HT1080 (cell line): ENCODE results near the gene CFAP97. TPM values are rescaled to one million over a fixed set of nuclear protein-coding genes. Genes with fewer than 3 reads are reported as not detected.
"Not testable (repeated sequence)": the region's sequence is repeated elsewhere in the genome, so short reads cannot be mapped to it uniquely, and the experiment has no call there.

Experiments
- DNase-seq: peaks from one replicate; pipeline ENCODE4 v3.0.0-alpha.2; 2015; ENCODE audit warnings: low read depth
- total RNA-seq: library from RNA; depleted of rRNA; stranded (reverse); fragments of >200 nt; shearing (Covaris generic); gene quantifications from 2 replicates; pipeline ENCODE4 v1.2.3, GENCODE V29; 2014

CFAP97 gene
- total RNA-seq, 1 experiment from 2014 or later: 29.7 TPM

DNA sequence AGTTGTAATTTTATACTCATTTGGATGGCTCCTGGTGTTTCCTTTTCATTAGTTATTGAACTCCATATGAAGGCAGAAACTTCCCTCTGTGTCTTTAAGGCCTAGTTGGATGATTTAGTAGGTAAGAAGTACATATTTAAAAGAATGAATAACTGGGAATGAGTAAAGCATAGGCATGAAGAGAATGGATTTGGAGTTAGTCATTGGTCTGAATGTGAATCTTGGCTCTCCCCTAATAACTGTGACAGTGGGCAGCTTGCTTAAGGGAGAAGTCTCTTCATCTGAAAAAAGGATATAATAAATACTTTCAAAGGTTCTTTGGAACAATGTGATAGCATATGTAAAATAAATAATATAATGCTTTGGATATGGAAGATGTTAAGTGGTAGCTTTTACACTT lies 18.8 kb upstream of the CFAP97 start:
- no peak for DNase-seq

DNA sequence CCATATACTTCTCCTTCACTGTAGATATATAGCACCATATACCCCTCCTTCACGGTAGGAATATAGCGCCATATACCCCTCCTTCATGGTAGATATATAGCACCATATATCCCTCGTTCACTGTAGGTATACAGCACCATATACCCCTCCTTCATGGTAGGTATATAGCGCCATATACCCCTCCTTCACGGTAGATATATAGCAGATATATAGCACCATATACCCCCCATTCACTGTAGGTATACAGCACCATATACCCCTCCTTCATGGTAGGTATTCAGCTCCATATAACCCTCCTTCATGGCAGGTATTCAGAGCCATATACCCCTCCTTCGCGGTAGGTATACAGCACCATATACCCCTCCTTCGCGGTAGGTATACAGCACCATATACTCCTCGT lies 18.1 kb upstream of the CFAP97 start:
- DNase-seq: no peak

DNA sequence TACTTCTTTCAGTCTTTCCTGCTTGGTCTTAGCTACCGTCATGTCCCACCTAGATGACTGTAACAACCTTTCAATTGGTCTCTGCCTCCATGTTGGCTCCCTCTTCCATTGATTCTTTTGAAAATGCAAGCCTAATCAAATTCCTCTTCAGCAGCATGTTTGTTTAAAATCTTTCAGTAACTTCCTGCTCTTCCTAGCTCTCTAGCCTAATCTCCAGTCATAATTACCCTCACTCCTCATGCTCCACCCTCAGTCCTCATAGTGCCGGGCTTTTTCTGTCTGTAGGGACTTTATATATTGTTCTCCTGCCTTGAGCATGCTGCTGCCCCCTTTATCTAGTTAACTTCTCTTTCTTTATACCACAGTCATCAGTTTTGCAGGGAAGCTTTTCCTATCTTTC lies 17.7 kb upstream of the CFAP97 start:
- no peak for DNase-seq

DNA sequence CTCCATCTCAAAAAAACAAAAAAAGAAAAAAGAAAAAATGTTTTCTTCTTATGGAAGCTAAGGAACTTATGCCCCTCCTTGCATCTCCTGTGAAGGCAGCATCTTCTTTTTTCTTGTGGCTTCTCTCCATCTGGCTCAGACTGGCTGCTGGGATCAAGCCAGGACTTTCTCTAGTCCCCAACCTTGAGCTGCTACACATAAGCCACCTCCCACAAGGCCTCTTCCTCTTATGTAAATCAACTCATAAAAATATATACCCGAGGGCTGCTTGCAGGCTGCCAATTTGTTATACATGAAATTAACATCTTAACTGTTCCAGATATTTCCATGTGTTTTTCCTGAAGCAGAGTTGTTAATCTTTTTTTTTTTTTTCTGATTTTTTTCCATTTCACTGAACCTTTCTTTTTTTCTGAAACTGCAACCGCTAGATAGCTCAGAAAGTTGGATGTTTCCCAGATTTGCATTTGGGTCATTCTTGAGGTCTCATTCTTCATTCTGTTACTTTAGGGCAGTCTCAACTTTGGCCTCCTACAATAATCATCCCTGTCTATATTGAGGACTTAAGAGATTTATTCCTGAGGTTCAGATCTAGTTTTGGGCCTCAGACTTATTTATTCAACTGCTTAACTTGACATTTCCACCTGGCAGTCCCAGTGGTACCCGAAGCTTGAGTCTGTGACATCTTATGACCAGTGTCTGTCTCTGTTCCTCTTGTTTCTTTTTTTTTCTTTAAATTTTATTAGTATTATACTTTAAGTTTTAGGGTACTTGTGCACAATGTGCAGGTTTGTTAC lies 15.9 kb upstream of the CFAP97 start:
- peak; percentile 28 for DNase-seq

DNA sequence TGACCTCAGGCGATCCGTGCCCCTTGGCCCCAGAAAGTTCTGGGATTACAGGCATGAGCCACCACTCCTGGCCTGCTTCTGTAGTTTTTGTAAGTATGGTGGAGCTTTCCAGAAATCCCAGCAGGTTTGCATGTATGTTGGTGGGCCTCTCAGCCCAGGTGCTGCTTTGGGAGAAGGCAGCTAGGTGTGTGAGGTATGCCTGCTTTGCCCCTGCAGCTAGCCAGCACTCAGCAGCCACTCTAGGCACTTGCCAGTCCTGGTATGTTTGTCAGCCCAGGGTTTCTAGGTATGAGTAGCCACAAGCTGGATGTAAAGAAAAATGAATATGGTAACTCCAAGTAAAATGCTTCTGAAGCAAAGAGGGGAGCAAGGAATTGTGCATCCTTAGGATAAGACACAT lies 14.5 kb upstream of the CFAP97 start:
- DNase-seq: no peak

DNA sequence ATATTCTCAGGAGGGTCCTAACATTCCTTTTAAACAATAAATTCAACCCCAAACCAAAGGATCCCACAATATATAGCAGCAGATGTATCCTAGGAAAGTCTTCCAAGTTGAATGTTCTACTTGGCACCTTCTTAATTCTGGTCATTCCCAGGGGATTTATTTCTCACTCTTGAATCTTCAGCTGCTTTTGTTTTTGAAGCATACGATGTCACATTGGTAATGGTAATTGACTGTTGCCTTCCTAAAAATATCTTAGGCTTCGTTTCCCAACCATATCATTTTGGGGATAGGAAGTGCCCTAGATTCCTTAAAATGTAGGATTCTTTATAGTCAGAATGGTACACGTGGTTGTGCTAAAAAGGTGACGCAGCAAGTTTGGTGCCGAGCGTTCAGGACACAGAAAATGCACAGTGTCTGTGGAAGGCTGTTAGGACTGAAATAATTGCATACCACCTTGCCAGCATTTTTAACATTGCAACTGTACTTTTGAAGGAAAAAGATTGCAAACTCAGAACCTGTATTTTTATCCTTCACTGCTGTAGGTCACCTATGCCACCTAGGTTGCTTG lies 13.7 kb upstream of the CFAP97 start:
- DNase-seq: no peak

DNA sequence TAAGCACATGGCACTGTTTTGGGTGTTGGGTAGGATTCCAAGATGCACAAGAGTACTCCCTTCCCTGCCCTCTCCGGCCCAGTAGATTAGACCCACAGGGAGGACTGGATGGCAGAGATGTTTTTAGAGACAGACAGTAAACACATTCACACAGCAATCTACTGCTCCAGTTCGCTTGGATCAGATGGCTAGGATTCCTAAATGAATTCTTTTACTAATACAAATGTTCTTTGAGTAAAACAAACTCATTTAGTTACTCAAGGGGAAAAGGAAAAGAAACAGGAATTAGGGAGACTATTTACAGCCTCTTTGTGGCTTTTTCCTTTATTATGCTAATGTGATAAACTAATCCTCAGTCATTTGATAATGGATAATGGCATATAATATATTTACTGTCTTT lies 11.5 kb upstream of the CFAP97 start:
- no peak for DNase-seq

DNA sequence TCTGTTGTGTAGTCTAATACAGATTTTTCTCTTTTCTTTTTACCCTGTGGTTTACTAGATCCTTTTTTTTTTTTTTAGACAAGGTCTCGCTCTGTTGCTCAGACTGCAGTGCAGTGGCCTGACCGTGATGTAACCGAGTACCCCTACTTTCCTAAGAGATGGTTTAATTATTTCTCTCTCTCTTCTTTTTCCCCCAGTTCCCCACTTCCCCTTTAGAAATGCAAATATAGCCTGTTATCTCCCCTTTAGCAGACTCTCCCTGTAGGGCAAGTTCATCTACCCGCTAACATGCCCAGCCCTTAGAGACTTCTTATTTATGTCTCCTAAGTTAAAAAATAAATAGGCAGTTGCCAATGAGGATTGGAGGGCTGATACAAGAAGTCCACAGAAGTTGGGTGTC lies 10.1 kb upstream of the CFAP97 start:
- no peak for DNase-seq

DNA sequence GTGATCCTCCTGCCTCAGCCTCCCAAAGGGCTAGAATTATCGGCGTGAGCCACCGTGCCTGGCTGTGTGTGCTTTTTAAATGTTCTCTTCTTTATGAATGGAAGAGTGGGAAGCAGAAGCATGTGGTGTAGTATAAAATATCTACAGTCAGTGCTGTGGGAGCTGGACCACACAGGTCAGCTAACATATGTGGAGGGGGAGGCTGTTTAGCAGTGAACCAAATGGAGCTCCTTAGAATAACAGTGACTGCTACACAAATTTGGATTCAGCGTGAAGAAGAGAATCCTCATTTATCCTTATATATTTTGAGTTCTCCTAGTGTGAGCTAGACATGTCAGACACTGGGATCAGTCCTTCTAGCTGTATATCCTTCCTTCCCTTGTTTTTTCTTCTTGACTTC lies 8.8 kb upstream of the CFAP97 start:
- no peak for DNase-seq

DNA sequence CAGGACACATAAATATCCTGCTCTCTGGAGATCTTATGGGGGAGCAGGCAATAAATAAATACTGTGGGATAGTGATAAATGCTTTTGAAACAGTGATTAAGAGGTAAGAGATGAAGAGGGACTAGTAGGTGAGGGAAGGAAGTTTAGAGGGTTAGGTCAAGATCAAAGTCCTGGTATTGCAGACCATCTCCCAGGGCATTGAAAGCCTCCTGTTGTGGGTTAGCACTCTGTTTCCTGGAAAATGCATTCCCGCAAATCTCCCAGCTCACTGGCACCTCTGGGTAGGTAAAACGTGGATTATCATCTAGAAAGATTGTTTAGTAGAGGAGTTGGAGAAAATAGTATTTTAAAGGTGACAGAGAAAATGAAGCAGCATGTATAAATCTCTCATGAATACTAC lies 7.8 kb upstream of the CFAP97 start:
- no peak for DNase-seq

DNA sequence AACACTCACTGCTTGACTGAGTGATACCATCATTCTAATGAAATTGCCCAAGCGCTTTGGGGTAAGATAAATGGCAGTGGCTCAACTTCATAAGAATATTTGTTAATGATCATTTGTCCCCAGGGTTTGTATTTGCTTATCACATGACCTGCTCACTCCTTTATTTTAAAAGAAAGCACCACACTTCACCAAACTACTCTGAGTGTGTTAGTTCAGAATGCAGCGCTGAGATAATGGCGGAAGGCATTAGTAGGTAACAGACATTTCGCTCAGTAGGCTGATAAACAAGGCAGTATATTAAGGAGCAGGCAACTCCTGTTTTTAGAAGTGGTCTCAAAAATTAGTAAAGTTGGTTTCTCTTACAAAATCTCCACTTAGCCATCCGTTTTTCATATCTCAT lies 7.2 kb upstream of the CFAP97 start:
- DNase-seq: no peak

DNA sequence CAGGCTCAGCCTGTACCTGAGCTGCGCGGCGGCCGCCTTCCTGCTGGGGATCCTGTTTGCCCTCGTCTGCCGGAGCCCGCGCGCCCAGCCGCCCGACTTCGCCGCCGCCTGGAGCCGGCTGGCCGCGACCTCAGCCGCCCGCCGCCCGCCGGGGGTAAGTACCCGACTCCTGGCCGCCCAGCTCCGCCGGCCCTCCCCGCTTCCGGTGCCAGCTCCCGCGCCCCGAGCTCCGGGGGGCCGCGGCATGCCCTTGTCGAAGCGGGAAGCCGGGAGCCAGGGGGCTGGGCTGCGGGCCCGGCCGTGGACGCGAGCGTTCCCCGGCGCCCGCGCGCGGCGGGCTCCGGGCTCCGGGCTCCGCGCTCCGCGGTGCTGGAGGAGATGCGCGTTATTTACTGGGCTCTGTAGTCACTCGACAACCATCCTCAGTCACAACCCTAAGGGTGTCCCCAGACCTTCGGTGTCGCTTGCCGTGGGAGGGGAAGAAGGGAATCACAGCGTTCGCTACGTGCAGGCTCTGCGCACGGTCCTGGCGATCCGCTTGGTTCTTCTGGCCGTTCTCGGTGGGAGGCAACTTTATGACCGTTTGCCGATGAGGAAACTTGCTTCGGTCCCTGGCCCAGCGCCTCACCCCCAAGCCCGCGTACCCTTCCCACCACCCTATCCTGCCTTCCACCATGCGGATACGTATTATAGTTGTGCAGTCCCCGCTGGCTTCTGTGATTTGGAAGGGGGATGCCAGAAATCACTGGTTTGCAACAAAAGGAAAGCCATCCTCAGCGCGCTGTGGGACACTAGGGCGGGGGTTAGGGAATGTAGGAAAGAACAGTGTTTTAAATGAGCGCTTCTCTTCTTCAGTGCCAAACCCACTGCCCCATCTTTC lies 6.5 kb upstream of the CFAP97 start:
- DNase-seq: peak; percentile 40

DNA sequence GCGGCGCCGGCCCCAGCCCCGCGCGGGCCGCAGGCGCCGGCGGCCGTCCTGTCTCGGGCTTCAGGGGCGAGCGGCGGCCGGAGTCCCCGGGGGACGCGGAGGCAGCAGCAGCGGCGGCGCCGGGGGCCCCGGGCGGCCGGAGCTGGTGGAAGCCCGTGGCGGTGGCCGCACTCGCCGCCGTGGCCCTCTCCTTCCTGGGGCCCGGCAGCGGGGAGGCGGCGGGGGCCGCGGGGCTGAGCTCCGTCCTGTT lies 6.0 kb upstream of the CFAP97 start:
- DNase-seq: not testable (repeated sequence)

DNA sequence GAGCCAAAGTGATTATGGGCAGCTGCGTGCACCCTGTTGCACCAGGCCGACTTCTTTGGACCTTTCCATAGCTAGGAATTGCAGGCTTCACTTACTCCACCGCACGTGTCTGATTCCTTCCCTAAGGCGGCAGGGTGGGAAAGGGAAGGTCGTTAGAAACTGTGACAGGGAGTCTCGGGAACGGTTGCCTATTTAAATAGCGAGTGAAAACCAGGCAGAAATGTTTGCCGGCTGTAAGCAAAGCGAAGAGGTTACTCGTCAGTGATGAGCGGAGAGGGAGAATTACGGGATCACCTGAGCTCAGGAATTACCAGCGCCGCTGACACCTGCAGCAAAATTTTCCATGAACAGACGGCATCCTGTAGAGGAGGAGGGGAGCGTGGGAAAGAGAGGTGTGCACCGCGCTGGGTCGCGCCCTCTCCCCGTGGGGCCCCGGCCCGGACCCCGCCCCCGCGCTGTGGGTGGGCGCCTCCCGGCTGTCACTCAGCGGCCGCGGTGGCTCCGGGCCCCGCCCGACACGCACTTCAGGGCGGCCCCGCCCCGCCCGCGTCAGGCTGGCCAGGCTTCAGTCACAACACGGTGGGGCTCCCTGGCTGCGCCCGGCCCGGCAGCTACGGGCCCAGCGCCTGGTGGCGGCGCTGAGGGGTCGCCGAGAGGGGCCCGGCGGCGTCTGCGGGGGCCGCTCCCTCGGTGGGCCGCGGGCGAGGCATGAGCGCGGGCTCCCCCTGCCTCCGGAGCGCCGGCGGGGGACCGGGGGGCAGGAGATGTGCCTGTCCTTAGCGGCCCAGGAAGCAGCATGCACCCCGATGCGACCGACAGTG lies 5.4 kb upstream of the CFAP97 start, which contains the start of gene SNX25:
Gene SNX25, plus strand, starts transcription at position 568 of the 821 bp plus-strand sequence. Its CDS starts 229 bp downstream, at position 797.
- peak; percentile 76 for DNase-seq

DNA sequence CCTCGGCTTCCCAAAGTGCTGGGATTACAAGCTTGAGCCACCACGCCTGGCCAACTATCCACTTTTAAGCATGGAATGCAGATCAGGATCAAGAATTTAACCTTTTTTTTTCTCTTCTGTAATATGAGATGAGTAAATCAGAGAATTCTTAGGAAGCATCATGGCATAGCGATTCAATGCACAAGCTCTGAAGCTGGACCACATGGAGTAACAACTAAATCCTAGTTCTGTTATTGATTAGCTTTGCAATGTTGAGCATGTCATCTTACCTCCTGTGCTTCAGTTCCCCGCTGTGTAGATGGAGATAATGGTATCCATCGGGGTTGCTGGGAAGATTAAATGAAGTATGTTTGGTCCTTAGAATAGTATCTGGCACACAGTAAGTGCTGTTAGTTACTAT lies 3.7 kb upstream of the CFAP97 start:
- DNase-seq: no peak

DNA sequence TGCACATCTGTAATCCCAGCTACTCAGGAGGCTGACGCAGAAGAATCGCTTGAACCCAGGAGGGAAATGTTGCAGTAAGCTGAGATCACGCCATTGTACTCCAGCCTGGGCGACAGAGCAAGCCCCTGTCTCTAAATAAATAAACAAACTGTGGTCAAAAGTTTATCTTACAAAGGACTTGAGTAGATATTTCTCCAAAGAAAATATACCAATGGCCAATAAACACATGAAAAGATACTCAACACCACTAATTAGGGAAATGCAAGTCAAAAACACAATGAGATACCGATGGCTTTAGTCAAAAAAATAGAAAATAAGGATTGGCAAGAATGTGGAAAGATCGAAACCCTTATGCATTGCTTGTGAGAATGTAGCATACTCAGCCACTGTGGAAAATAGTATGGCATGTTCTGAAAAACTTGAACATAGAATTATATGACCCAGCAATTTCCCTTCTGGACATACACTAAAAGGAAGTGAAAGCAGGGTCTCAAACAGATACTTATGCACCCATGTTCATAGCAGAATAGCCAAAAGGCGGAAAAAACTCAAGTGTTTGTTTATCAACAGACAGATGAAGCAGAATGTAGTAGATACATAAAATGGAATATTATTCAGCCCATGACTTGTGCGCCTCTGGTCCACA lies 2.0 kb upstream of the CFAP97 start:
- no peak for DNase-seq

DNA sequence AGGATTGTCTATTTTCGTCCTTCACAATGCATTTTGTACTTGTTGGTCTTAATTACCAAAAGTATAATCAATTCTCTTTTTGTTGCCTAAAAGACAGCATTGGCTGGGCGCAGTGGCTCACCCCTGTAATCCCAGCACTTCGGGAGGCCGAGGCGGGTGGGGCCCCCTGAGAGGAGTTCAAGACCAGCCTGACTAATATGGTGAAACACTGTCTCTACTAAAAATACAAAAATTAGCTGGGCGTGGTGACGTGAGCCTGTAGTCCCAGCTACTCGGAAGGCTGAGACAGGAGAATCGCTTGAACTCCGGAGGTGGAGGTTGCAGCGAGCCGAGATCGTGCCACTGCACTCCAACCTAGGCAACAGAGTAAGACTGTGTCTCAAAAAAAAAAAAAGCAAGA lies 1.3 kb upstream of the CFAP97 start:
- not testable (repeated sequence) for DNase-seq

DNA sequence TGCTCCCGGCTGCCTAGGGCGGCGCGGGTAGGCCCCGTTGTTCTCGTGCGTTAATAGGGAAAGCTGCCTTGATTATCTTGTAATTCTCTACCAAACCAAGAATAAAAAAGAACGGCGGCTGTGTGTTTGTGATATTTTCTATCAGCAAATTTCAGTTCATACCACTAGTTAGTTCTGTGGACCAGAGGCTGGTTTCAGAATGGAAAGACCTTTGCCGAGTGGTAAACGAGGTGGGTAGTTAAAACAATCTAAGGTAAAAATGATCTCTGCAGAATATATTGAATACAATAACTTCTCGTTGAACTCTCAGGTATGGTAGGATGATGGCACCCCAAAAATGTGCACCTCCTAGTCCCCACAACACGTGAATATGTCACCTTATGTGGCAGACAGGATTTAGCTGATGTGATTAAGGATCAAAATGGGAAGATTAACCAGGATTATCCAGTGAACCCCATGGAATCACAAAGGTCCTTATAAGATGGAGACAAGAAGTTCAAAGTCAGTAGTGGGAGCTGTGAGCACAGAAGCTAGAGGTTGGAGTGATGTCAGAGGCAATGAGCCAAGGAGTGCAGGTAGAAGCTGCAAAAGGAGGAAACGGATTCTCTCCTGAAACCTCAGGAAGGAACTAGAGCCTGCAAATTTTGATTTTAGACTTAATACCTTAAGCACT lies 574 bp upstream of the CFAP97 start:
- DNase-seq: peak; percentile 46

DNA sequence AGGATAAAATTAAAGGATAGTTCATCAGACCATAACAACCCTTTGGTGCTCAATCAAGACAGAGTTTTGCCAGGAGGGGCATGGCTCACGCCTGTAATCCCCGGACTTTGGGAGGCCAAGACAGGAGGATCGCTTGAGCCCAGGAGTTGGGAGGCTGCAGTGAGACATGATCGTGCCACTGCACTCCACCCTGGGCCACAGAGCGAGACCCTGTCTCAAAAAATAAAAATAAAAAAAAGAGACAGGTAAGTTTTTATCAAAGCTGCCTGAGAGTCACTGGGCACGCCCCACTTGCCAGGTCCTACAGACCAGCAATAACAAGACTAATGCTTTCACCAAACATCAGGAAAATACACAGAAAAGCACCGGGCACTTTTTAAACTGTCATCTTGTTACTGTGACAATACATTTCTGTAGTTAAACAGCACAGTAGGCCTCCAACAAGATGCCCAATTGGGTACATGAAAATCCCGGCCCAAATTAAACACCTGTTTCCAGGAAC lies 765 bp downstream of the CFAP97 start:
- DNase-seq: no peak
